ENCODE data around the gene TPMT.

The TPMT gene

GRCh38 chr6:18117136-18117535, 37.7 kb downstream of the TPMT start:
- no peak for DNase-seq (ENCODE audit: low read depth)

DNA sequence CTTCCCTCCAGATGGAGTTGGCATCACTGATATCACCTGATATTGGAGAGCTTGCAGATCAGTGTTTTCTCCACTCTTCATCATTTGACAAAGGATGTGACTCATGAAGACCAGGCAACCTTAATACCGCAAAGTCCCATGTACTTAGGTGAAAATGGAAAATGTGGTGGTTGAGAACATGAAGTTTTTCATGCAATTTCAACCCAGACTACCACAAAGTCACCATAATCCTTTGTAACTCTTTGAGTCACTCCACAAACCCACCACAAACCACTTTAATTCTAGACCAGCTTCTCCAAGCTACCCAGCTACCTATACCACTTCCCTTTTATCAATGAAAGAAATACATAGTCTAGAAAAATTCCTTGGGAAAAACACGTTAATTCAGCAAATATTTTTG, 39.5 kb downstream of the TPMT start:
- no peak for DNase-seq (ENCODE audit: low read depth)

DNA sequence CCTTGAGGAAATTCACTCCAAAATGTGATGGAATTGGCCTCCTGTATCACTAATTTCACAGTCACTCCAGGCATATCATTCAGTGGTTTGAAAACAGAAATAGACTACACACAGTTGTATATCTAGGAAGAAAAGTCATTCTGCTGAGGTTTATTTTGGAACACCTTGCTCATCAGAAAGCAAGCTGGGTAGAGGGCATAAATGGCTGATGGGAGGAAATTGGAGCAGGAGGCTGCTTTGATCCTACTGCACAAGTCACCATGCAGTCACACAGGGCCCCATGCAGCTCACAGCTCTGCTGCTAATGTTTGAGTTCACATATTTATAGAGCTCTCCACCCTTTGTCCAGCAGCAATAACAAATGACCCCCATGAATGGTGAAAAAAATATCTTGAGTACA, 44.7 kb downstream of the TPMT start:
- DNase-seq (ENCODE audit: low read depth), result no peak

- no peak for DNase-seq (ENCODE audit: low read depth)
Observed at GRCh38 chr6:18107061-18107460, 47.8 kb downstream of the TPMT start.

GRCh38 chr6:18102783-18103509, 51.9 kb downstream of the TPMT start:
- no peak for DNase-seq (ENCODE audit: low read depth)

DNA sequence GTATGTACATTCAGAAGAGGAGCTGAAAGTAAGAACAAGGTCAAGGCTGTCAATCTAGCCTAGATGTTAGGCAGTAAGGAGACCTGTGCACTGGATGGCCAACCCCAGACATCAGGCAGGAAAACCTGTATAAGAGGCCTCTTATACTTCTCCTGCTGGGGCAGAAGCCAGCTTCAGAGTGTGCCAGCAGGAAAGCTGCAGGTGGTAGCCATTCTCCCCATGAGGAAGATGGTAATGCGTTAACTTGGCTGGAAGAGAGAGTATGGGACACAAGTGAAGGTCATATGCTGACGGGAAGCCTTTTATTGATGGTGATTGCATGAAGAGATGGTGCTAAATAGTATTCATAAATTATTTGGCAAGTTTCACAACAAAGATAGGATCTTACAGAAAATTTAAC, 53.0 kb downstream of the TPMT start:
- no peak for DNase-seq (ENCODE audit: low read depth)

DNA sequence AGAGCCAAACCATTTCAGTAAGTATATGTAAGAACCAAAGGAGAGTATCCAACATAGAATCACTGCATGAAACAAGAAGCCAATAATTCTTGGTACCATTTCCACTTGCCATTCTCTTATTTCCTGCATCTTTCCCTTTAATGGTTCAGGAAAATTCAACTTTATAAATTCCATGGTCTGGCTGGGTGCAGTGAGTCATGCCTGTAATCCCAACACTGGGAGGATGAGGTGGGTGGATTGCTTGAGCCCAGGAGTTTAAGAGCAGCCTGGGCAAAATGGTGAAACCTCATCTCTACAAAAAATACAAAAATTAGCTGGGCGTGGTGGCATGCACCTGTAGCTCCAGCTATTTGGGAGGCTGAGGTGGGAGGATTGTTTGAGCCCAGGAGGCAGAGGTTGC, 53.6 kb downstream of the TPMT start:
- DNase-seq (ENCODE audit: low read depth), result peak; percentile 20

DNA sequence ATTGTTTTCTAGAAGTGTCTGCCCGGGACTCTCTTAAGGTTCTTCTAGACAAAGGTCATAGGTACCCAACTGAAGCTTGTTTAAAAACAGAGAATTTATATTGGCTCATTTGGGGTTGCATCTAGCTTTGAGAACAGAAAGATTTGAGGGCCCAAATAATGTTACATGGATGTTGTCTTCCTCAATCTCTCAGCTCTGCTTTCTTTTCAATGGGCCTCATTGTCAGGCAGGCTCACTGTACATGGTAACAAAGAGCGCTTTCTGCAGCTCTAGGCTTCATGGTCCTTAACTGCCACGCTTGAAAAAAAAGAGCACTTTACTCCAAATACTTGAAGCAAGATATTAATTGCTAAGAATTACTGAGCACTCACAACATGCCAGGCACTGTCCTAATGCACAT, 54.6 kb downstream of the TPMT start:
- no peak for DNase-seq (ENCODE audit: low read depth)

- no peak for DNase-seq (ENCODE audit: low read depth)
Observed at GRCh38 chr6:18099511-18099910, 55.4 kb downstream of the TPMT start.

DNA sequence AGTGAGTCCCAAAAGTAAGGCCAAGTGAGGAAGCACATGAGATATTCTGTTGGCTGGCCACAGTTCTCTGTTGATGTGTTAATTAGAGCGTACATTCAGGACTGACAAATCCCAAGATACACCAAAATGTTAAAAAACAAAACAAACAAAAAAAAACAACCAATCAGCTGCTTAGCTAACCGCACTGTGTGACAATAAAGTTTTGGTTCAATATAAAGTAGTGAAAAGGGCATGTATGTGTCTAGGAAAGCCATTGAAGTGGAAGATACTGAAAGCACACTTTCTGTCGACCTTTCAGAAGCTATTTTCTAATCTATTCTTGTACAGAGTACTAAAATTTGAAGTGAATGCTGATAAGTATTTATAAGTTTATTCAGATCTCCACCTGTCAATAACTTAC, 58.5 kb downstream of the TPMT start:
- DNase-seq (ENCODE audit: low read depth), result no peak

- no peak for DNase-seq (ENCODE audit: low read depth)
Observed at GRCh38 chr6:18091382-18091781, 63.5 kb downstream of the TPMT start.

DNA sequence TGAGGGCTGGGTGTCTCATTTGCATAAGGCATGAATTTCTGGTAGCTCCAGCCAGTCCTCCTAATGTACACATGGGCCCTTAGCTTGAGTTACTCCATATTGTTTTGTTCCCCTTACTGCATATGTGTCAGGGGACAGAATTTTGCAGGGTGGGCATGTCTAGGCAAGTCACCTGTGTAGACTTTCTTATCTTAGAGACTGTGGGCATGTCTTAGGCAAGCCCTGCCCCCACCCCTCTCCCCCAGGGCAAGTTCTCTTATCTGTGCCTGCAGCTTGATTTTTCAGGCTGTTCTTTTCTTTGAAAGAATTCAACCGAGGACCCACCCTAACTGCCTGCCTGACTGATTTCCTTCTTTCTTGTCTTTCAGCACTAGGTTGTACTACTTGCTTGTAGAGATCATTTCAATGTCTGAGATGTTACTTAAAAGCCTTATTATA, 64.5 kb downstream of the TPMT start:
- DNase-seq (ENCODE audit: low read depth), result no peak

GRCh38 chr6:18088419-18089296, 66.2 kb downstream of the TPMT start:
- no peak for DNase-seq (ENCODE audit: low read depth)

GRCh38 chr6:18087396-18088165, 67.3 kb downstream of the TPMT start:
- no peak for DNase-seq (ENCODE audit: low read depth)

DNA sequence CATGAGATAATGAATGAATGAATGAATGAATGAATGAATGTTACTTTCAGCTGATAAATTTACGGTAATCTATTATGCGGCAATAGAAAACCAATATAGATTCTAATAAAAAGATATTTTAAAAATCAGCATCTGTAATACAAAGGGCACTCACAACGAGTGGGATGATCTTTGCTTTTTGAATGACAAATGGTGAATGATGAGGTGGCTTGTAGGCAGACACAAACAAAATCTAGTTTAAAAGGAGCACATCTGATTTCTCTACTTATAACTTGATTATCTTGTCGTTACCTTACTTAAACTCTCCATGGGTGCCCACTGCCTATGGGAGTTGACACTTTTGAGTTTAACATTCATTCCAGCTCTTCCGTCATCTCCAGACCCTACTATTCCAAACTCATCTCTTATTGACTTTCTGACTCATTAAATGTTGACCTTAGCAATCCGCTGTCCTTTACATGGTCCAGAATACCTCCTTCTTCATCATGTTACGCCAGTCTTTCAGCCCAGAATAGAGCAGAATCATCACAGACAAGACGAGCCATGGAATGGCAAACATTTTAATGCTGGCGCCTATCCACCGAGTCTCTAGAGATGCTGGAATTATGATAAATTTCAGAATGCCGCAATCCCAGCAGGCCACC, 73.7 kb downstream of the TPMT start:
- DNase-seq (ENCODE audit: low read depth), result no peak

- DNase-seq (ENCODE audit: low read depth), result no peak
Observed at GRCh38 chr6:18080544-18080943, 74.3 kb downstream of the TPMT start.

DNA sequence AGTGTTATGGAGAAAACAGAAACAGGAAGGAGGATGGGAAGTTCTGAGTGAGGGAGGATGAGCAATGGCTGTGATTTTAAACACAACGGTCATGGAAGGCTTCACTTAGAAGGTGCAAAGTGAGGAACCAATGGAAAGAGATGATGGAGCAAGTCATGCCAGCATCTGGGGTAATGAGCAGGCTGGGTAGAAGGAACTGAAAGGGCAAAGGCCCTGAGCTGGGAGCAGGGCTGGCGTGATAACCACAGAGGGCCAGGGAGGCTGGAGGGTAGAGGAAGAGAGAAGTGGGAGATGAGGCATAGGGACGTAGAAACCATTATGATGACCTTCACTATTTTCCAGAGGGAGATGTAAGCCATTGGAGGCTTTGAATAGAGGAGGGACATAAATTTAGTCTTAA, 76.0 kb downstream of the TPMT start:
- no peak for DNase-seq (ENCODE audit: low read depth)

Measured in HS-27A (cell line).